CD14-positive monocyte (primary cell): ENCODE measurements around the gene WARS2. TPM values are rescaled to one million over a fixed set of nuclear protein-coding genes. Genes with fewer than 3 reads are reported as not detected.

Experiments
- DNase-seq, 3 donors: peaks; one replicate each; pipeline ENCODE4 v3.0.0-alpha.2; 2011 to 2022
- H2AFZ ChIP-seq: 2 replicates; pipeline ENCODE4 v1.6.0; 2012; ENCODE audit warnings: mild to moderate bottlenecking, low read depth, low read length, inconsistent platforms; ENCODE audit not compliant: insufficient read depth, poor library complexity, severe bottlenecking
- H3K27ac ChIP-seq, 2 donors: 1 replicate in 1 of 2; 2 replicates in 1 of 2; pipeline ENCODE4 v1.5.1; 2012 to 2013; ENCODE audit warnings: low read length in 2 of 2, control low read depth in 1 of 2, inconsistent platforms in 1 of 2, low read depth in 1 of 2, mild to moderate bottlenecking in 1 of 2
- H3K27me3 ChIP-seq, 2 donors: one replicate each; pipeline versions ENCODE4 v1.6.0 to v1.6.1; 2011 to 2013; ENCODE audit warnings: low read length in 2 of 2; ENCODE audit not compliant: control insufficient read depth in 2 of 2, insufficient read depth in 2 of 2
- H3K36me3 ChIP-seq, 2 donors: replicated peaks in 1 of 2; 1 replicate in 1 of 2; 2 replicates in 1 of 2; pipeline versions ENCODE4 v1.5.1 to v1.6.1; 2012 to 2013; ENCODE audit warnings: low read length in 2 of 2, control low read depth in 1 of 2, inconsistent platforms in 1 of 2, mild to moderate bottlenecking in 1 of 2; ENCODE audit not compliant: insufficient read depth in 2 of 2, control insufficient read depth in 1 of 2
- H3K4me1 ChIP-seq, 2 donors: 1 replicate in 1 of 2; 2 replicates in 1 of 2; pipeline versions ENCODE4 v1.5.1 to v1.6.1; 2012 to 2013; ENCODE audit warnings: low read length in 2 of 2, control low read depth in 1 of 2, inconsistent platforms in 1 of 2, mild to moderate bottlenecking in 1 of 2, moderate library complexity in 1 of 2; ENCODE audit not compliant: insufficient read depth in 2 of 2, control insufficient read depth in 1 of 2
- H3K4me2 ChIP-seq: replicated peaks from 2 replicates; pipeline ENCODE3; 2012; ENCODE audit warnings: low read length, moderate library complexity, mild to moderate bottlenecking; ENCODE audit not compliant: poor library complexity, severe bottlenecking; ENCODE audit errors: extremely low read depth
- H3K4me3 ChIP-seq, 3 experiments: fragments of 200-600 bp in 1 of 3; sonication (generic) in 1 of 3; replicated peaks in 1 of 3; 1 replicate in 2 of 3; 2 replicates in 1 of 3; pipeline ENCODE4 v1.5.1; 2011 to 2013; ENCODE audit warnings: low read length in 3 of 3, mild to moderate bottlenecking in 3 of 3, control low read depth in 2 of 3, low read depth in 2 of 3, inconsistent platforms in 1 of 3, moderate library complexity in 1 of 3
- H3K79me2 ChIP-seq: 2 replicates; pipeline ENCODE4 v1.6.0; 2012; ENCODE audit warnings: mild to moderate bottlenecking, control low read depth, inconsistent platforms, low read length, moderate library complexity; ENCODE audit not compliant: insufficient read depth
- H3K9ac ChIP-seq: 2 replicates; pipeline ENCODE4 v1.6.0; 2017; ENCODE audit warnings: low read length, mild to moderate bottlenecking; ENCODE audit not compliant: insufficient read depth, poor library complexity, severe bottlenecking
- H3K9me3 ChIP-seq, 2 donors: replicated peaks in 1 of 2; 1 replicate in 1 of 2; 2 replicates in 1 of 2; pipeline versions ENCODE4 v1.5.1 to v1.6.1; 2012 to 2013; ENCODE audit warnings: low read length in 2 of 2, control low read depth in 1 of 2; ENCODE audit not compliant: control insufficient read depth in 1 of 2, insufficient read depth in 1 of 2
- H4K20me1 ChIP-seq: 2 replicates; pipeline ENCODE4 v1.6.0; 2012; ENCODE audit warnings: mild to moderate bottlenecking, low read length, control low read depth, moderate library complexity; ENCODE audit not compliant: insufficient read depth
- H3K27ac Mint-ChIP-seq, 7 donors: one replicate each; pipeline ENCODE4 v1.8.0; 2020; ENCODE audit warnings: mild to moderate bottlenecking in 7 of 7, mixed read lengths in 7 of 7, moderate library complexity in 6 of 7, inconsistent platforms in 2 of 7
- H3K27me3 Mint-ChIP-seq, 3 donors: one replicate each; pipeline ENCODE4 v1.8.0; 2021 to 2022; ENCODE audit warnings: low read depth in 3 of 3, mild to moderate bottlenecking in 3 of 3, mixed read lengths in 3 of 3, moderate library complexity in 3 of 3, inconsistent platforms in 1 of 3
- H3K36me3 Mint-ChIP-seq, 2 donors: one replicate each; pipeline ENCODE4 v1.8.0; 2020; ENCODE audit warnings: mixed read lengths in 2 of 2, inconsistent platforms in 1 of 2, mild to moderate bottlenecking in 1 of 2
- H3K4me1 Mint-ChIP-seq: one replicate; pipeline ENCODE4 v1.8.0; 2020; ENCODE audit warnings: mild to moderate bottlenecking, mixed read lengths
- H3K4me3 Mint-ChIP-seq, 2 donors: one replicate each; pipeline ENCODE4 v1.8.0; 2020; ENCODE audit warnings: mild to moderate bottlenecking in 2 of 2, mixed read lengths in 2 of 2, moderate library complexity in 1 of 2
- H3K9me3 Mint-ChIP-seq, 7 donors: one replicate each; pipeline ENCODE4 v1.8.0; 2020 to 2022; ENCODE audit warnings: mixed read lengths in 7 of 7, mild to moderate bottlenecking in 6 of 7, moderate library complexity in 6 of 7, inconsistent platforms in 2 of 7
- CTCF ChIP-seq: fragments of 200-600 bp; IDR thresholded peaks from one replicate; pipeline ENCODE4 v1.8.0; 2022; ENCODE audit warnings: antibody characterized with exemption, mild to moderate bottlenecking
- WGBS: methylation state at CpG from one replicate; pipeline ENCODE4 v1.1.5; 2013; ENCODE audit warnings: missing lambda C conversion rate; ENCODE audit not compliant: insufficient coverage; 5-methylcytosine and 5-hydroxymethylcytosine counted together
- intact Hi-C, 2 donors: fragments of 100-400 bp; cut with micrococcal nuclease; formaldehyde crosslinking; loops; one replicate each; pipeline versions ENCODE4 v1.15.0 to v1.15.1; 2023
- polyA plus RNA-seq, 3 donors: library from polyadenylated mRNA; depleted of rRNA in 1 of 3; unstranded in 2 of 3; stranded (reverse) in 1 of 3; fragments of 300-500 nt in 2 of 3; fragments of >200 nt in 1 of 3; fragmentation: Illumina TruSeq in 2 of 3; gene quantifications; 1 replicate in 2 of 3; 2 replicates in 1 of 3; pipeline ENCODE4 v1.2.3, GENCODE V29; 2012 to 2021

Gene WARS2
- polyA plus RNA-seq, 3 donors, result 4.6 to 5.1 (median 4.7) TPM

DNA sequence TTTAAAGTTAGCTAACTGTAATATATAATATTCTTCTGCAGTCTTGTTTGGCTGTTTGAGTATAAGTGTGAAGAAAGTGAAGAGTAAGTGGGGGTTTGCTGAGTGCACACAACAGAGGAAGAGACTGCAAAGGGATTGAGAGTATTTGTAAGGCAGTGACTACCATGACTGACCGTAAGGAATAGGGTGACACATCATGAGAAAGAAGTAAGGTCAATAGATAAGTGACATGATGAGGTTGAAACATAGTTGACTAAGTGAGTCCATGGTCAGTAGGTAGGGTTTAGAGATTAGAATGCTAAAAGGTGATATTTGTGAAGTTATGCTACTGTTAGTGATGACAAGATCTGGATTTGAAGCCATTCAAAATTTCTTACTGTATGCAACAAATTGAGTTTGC is 27.7 kb downstream of the WARS2 start:
- peaks cover 0 to 4% (median 0%) of the 10 kb centered on the region in 3 donors for H3K27me3 Mint-ChIP-seq
- H3K9me3 Mint-ChIP-seq, result peaks cover 8 to 20% (median 13%) of the 10 kb centered on the region in 7 donors
- H3K4me3 ChIP-seq, result no peak overlapping the region
- no peak overlapping the region for H3K27ac Mint-ChIP-seq
- H2AFZ ChIP-seq, result no peak overlapping the region
- no peak for DNase-seq
- no peak for TF ChIP-seq CTCF
- no peaks in the 10 kb centered on the region for H4K20me1 ChIP-seq
- peaks cover 0 to 2% of the 10 kb centered on the region in 2 donors for H3K36me3 Mint-ChIP-seq
- H3K4me3 Mint-ChIP-seq, result no peak overlapping the region
- intact Hi-C loops, result no loop called here
- no peaks in the 10 kb centered on the region for H3K79me2 ChIP-seq
- H3K9me3 ChIP-seq, result peaks cover 0 to 3% of the 10 kb centered on the region in 2 donors
- 100% methylated on average over 1 of the region's 1 CpG for WGBS
- H3K27me3 ChIP-seq, result no peaks in the 10 kb centered on the region
- H3K9ac ChIP-seq, result no peak overlapping the region
- H3K4me1 ChIP-seq, result no peaks in the 10 kb centered on the region
- no peak overlapping the region for H3K27ac ChIP-seq
- no peak overlapping the region for H3K4me2 ChIP-seq
- no peaks in the 10 kb centered on the region for H3K4me1 Mint-ChIP-seq
- H3K36me3 ChIP-seq, result no peaks in the 10 kb centered on the region

DNA sequence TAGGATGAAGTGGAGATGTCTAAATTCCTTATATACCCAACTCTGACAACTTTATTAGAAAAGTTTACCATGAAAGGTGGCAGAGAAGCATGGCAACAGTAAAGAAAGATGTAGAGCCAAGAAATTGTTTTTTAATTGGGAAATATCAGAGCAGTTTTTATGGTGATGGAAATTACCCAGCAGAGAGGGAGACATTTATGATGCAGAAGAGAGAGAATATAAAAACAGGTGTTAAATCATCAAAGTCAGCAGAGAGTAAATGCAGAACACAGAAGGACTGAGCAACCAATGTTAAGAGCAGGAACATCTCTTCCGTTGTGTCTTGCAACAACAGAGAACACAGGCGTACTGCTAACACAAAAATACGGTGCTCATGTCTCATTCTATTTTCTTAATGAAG is 28.2 kb downstream of the WARS2 start:
- H3K27me3 ChIP-seq, result no peaks in the 10 kb centered on the region
- H3K79me2 ChIP-seq, result no peaks in the 10 kb centered on the region
- WGBS, result 100% methylated on average over 3 of the region's 3 CpGs
- H4K20me1 ChIP-seq, result no peaks in the 10 kb centered on the region
- H3K4me3 ChIP-seq, result no peak overlapping the region
- H3K9ac ChIP-seq, result no peak overlapping the region
- no peak overlapping the region for H2AFZ ChIP-seq
- H3K4me2 ChIP-seq, result no peak overlapping the region
- Mint-ChIP-seq H3K4me1 (no peaks in the 10 kb centered on the region), H3K4me3 (no peak overlapping the region), H3K27me3 (peaks cover 0 to 3% (median 0%) of the 10 kb centered on the region in 3 donors), H3K9me3 (peaks cover 5 to 20% (median 12%) of the 10 kb centered on the region in 7 donors), H3K36me3 (peaks cover 0 to 2% of the 10 kb centered on the region in 2 donors), H3K27ac (no peak overlapping the region)
- no peak overlapping the region for H3K27ac ChIP-seq
- no peaks in the 10 kb centered on the region for H3K4me1 ChIP-seq
- TF ChIP-seq CTCF, result no peak
- DNase-seq, result no peak
- H3K9me3 ChIP-seq, result peaks cover 0 to 3% of the 10 kb centered on the region in 2 donors
- intact Hi-C loops, result no loop called here
- H3K36me3 ChIP-seq, result no peaks in the 10 kb centered on the region
